Measurements from ENCODE around the gene VPS13A. TPM values are rescaled to one million over a fixed set of nuclear protein-coding genes. Genes with fewer than 3 reads are reported as not detected.

VPS13A gene
- total and polyA plus RNA-seq, 9 of the 15 experiments (the other 6 are each of a cell fraction or from before 2014, with no cell fraction given) = 5.6 to 29.9 (median 14.7) TPM

GRCh38 chr9:77218612-77219011 lies 41.3 kb downstream of the VPS13A start:
- Histone ChIP-seq H3K4me1 (replicated peaks in 1 of 2; ENCODE audit: control insufficient read depth in 2 of 2, insufficient read depth in 2 of 2, low read length in 2 of 2) (no peaks in the 10 kb centered on the region), H3K27me3 (ENCODE audit: control insufficient read depth in 2 of 2, insufficient read depth in 2 of 2, low read length in 2 of 2) (no peaks in the 10 kb centered on the region), H2AFZ (ENCODE audit: low read depth, low read length) (no peak overlapping the region), H3K79me2 (ENCODE audit: control insufficient read depth, insufficient read depth, low read length) (no peaks in the 10 kb centered on the region), H3K36me3 (ENCODE audit: control insufficient read depth, insufficient read depth, low read length) (peaks cover 22% of the 10 kb centered on the region; the same call in 1 of the 3 replicates), H4K20me1 (replicated peaks; ENCODE audit: control insufficient read depth, insufficient read depth, low read length) (no peaks in the 10 kb centered on the region; the same call in 1 of the 2 replicates), H3K9me3 (replicated peaks; ENCODE audit: control insufficient read depth, insufficient read depth, low read depth, low read length) (no peaks in the 10 kb centered on the region), H3K9ac (ENCODE audit: insufficient read depth in 1 of 2, low read depth in 2 of 2, low read length in 2 of 2) (no peak overlapping the region), H3K4me3 (no peak overlapping the region), H3K9me1 (ENCODE audit: control insufficient read depth, insufficient read depth, low read length) (no peaks in the 10 kb centered on the region), H3K27ac (ENCODE audit: extremely low read depth, low read depth, low read length) (no peak overlapping the region), H3K4me2 (ENCODE audit: insufficient read depth, low read length) (no peak overlapping the region)
- intact Hi-C loops (cut with micrococcal nuclease) (no loop called here), in situ Hi-C loops (cut with MboI) (no loop called here)
- 85% methylated on average over 3 of the region's 3 CpGs for WGBS (ENCODE audit: insufficient coverage, low coverage, missing lambda C conversion rate)
- ATAC-seq (no peak), DNase-seq (ENCODE audit: extremely low read depth in 1 of 4, low spot score in 3 of 4) (no peak), FAIRE-seq (no peak)
- ChIA-PET CTCF (ENCODE audit: low intra/inter-chr PET ratio) (no interaction called here), POLR2A (no interaction called here)
- no TSS peak for BruUV-seq (replicated peaks)
- TF ChIP-seq HLTF (IDR thresholded peaks at IDR 0.05) (no peak), NRF1 (conservative IDR thresholded peaks at IDR 0.05 in 1 of 2, IDR thresholded peaks at IDR 0.05 in 1 of 2) (no peak), SMC3 (conservative IDR thresholded peaks at IDR 0.05; ENCODE audit: insufficient read depth, low read depth, low read length) (no peak), ZNF696 (CRISPR knock-in tag; conservative IDR thresholded peaks at IDR 0.05) (no peak), TRIM24 (IDR thresholded peaks at IDR 0.05) (no peak), ZNF830 (CRISPR knock-in tag; IDR thresholded peaks at IDR 0.05) (no peak), ZNF668 (CRISPR knock-in tag; IDR thresholded peaks at IDR 0.05) (no peak)

- no peak overlapping the region for H3K4me2 ChIP-seq (ENCODE audit: insufficient read depth, low read length)
- no TSS peak for BruUV-seq (replicated peaks)
- FAIRE-seq (no peak), ATAC-seq (no peak), DNase-seq (ENCODE audit: extremely low read depth in 1 of 4, low spot score in 3 of 4) (no peak)
- no peaks in the 10 kb centered on the region for H4K20me1 ChIP-seq (replicated peaks; ENCODE audit: control insufficient read depth, insufficient read depth, low read length)
- no peaks in the 10 kb centered on the region for H3K9me3 ChIP-seq (replicated peaks; ENCODE audit: control insufficient read depth, insufficient read depth, low read depth, low read length)
- H3K9ac ChIP-seq (ENCODE audit: insufficient read depth in 1 of 2, low read depth in 2 of 2, low read length in 2 of 2) = no peak overlapping the region; a peak in 1 of 4 replicates
- ChIA-PET CTCF (ENCODE audit: low intra/inter-chr PET ratio) (no interaction called here), POLR2A (no interaction called here)
- no peak overlapping the region for H3K4me3 ChIP-seq
- in situ Hi-C loops (cut with MboI) = no loop called here
- no peaks in the 10 kb centered on the region for H3K27me3 ChIP-seq (ENCODE audit: control insufficient read depth in 2 of 2, insufficient read depth in 2 of 2, low read length in 2 of 2)
- no peak overlapping the region for H2AFZ ChIP-seq (ENCODE audit: low read depth, low read length)
- H3K79me2 ChIP-seq (ENCODE audit: control insufficient read depth, insufficient read depth, low read length) = no peaks in the 10 kb centered on the region
- peaks cover 19% of the 10 kb centered on the region; the same call in 1 of the 3 replicates for H3K36me3 ChIP-seq (ENCODE audit: control insufficient read depth, insufficient read depth, low read length)
- H3K9me1 ChIP-seq (ENCODE audit: control insufficient read depth, insufficient read depth, low read length) = no peaks in the 10 kb centered on the region
- H3K27ac ChIP-seq (ENCODE audit: extremely low read depth, low read depth, low read length) = no peak overlapping the region
- peaks cover 0 to 5% of the 10 kb centered on the region in 2 experiments; a peak in 1 of 5 replicates for H3K4me1 ChIP-seq (replicated peaks in 1 of 2; ENCODE audit: control insufficient read depth in 2 of 2, insufficient read depth in 2 of 2, low read length in 2 of 2)
- intact Hi-C loops (cut with micrococcal nuclease) = no loop called here
- 89% methylated on average over 3 of the region's 3 CpGs for WGBS (ENCODE audit: insufficient coverage, low coverage, missing lambda C conversion rate)
- TF ChIP-seq NCOA6 (IDR thresholded peaks at IDR 0.05) = no peak
- TF ChIP-seq TFAM (CRISPR knock-in tag; conservative IDR thresholded peaks at IDR 0.05) = no peak
- TF ChIP-seq WHSC1 (IDR thresholded peaks at IDR 0.05; ENCODE audit: low read length) = no peak
- no peak for TF ChIP-seq MAFK (IDR thresholded peaks at IDR 0.05; ENCODE audit: low read length)
- TF ChIP-seq ZNF436 (CRISPR knock-in tag; IDR thresholded peaks at IDR 0.05) = no peak
- TF ChIP-seq CTCFL (IDR thresholded peaks at IDR 0.05; ENCODE audit: borderline replicate concordance, insufficient read depth, low read depth, low read length, poor library complexity, severe bottlenecking) = no peak
- no peak for TF ChIP-seq ZNF282 (CRISPR knock-in tag; IDR thresholded peaks at IDR 0.05)
- TF ChIP-seq PHF21A (IDR thresholded peaks at IDR 0.05; ENCODE audit: borderline replicate concordance, low read depth) = no peak
- no peak for TF ChIP-seq NFE2 (IDR thresholded peaks at IDR 0.05; ENCODE audit: low read depth)
- TF ChIP-seq ZNF133 (CRISPR knock-in tag; IDR thresholded peaks at IDR 0.05) = no peak
- no peak for TF ChIP-seq PTBP1 (IDR thresholded peaks at IDR 0.05; ENCODE audit: low read depth, low read length)
- TF ChIP-seq KLF10 (CRISPR knock-in tag; IDR thresholded peaks at IDR 0.05) = no peak
These were observed 44.1 kb downstream of the VPS13A start for GRCh38 chr9:77221431-77221830.

Measured in K562 (cell line).